Activated naive CD4-positive, alpha-beta T cell treated with Interleukin-2 at 50 U/mL for 16 hours (primary cell): ENCODE measurements around the gene TAC3.
"Not testable (repeated sequence)": the region's sequence is repeated elsewhere in the genome, so short reads cannot be mapped to it uniquely, and the experiment has no call there.

ENCODE experiments used
- DNase-seq: peaks from one replicate; pipeline ENCODE4 v3.0.0-alpha.2; 2020

The TAC3 gene

GRCh38 chr12:57001448-57001906 is 14.9 kb downstream of the TAC3 start:
- peak; percentile 77 for DNase-seq

- no peak for DNase-seq
These were observed 15.9 kb downstream of the TAC3 start for GRCh38 chr12:57000393-57000792.

- DNase-seq = no peak
These were observed 16.9 kb downstream of the TAC3 start for GRCh38 chr12:56999456-56999855.

- DNase-seq = peak; percentile 55
These were observed 17.3 kb downstream of the TAC3 start for GRCh38 chr12:56998981-56999380.

- no peak for DNase-seq
These were observed 18.0 kb downstream of the TAC3 start for GRCh38 chr12:56998316-56998715.

GRCh38 chr12:56996793-56997545 is 19.4 kb downstream of the TAC3 start:
- no peak for DNase-seq

- no peak for DNase-seq
These were observed 20.3 kb downstream of the TAC3 start for GRCh38 chr12:56995930-56996496.

- no peak for DNase-seq
These were observed 21.0 kb downstream of the TAC3 start for GRCh38 chr12:56995201-56995929.

- DNase-seq = no peak
These were observed 22.0 kb downstream of the TAC3 start for GRCh38 chr12:56994231-56994746.

- DNase-seq = no peak
These were observed 23.0 kb downstream of the TAC3 start for GRCh38 chr12:56993346-56993745.

- no peak for DNase-seq
These were observed 24.7 kb downstream of the TAC3 start for GRCh38 chr12:56991319-56992246.

GRCh38 chr12:56990648-56991318 is 25.5 kb downstream of the TAC3 start:
- DNase-seq = no peak

- no peak for DNase-seq
These were observed 26.3 kb downstream of the TAC3 start for GRCh38 chr12:56989861-56990610.

GRCh38 chr12:56988207-56988739 is 28.1 kb downstream of the TAC3 start:
- DNase-seq = no peak

GRCh38 chr12:56987551-56988053 is 28.7 kb downstream of the TAC3 start:
- DNase-seq = peak; percentile 75

- no peak for DNase-seq
These were observed 29.3 kb downstream of the TAC3 start for GRCh38 chr12:56987011-56987410.

GRCh38 chr12:56985714-56986113 is 30.6 kb downstream of the TAC3 start:
- DNase-seq = not testable (repeated sequence)

GRCh38 chr12:56983386-56983785 is 32.9 kb downstream of the TAC3 start:
- DNase-seq = no peak

- DNase-seq = not testable (repeated sequence)
These were observed 33.6 kb downstream of the TAC3 start for GRCh38 chr12:56982578-56983236.

GRCh38 chr12:56980941-56981530 is 35.3 kb downstream of the TAC3 start:
- DNase-seq = no peak
